ENCODE data around the gene LRP11. TPM values are rescaled to one million over a fixed set of nuclear protein-coding genes. Genes with fewer than 3 reads are reported as not detected.
A peak's percentile ranks its signal among the peaks of the same experiment; 100 is the strongest.

The LRP11 gene
- total and polyA plus RNA-seq, 7 donors = 1.6 to 29.6 (median 7.9) TPM

- 52 to 58% (median 58%) methylated on average over 6 of the region's 6 CpGs for WGBS, 3 donors
- ATAC-seq = peak in 1 of 4 donors; percentile 25
- intact Hi-C loops (cut with DNase I) = no loop called here
- H3K4me1 ChIP-seq = no peaks in the 10 kb centered on the region
- no peaks in the 10 kb centered on the region for H3K27me3 ChIP-seq (ENCODE audit: insufficient read depth in 3 of 3, low read length in 2 of 3)
- no peaks in the 10 kb centered on the region for H3K36me3 ChIP-seq (ENCODE audit: insufficient read depth in 1 of 2, low read depth in 1 of 2)
- H3K9me3 ChIP-seq = no peaks in the 10 kb centered on the region
- no peak overlapping the region for H3K4me3 ChIP-seq
- no peak for DNase-seq
- H3K27ac ChIP-seq = no peak overlapping the region
- TF ChIP-seq, protein P1, sequence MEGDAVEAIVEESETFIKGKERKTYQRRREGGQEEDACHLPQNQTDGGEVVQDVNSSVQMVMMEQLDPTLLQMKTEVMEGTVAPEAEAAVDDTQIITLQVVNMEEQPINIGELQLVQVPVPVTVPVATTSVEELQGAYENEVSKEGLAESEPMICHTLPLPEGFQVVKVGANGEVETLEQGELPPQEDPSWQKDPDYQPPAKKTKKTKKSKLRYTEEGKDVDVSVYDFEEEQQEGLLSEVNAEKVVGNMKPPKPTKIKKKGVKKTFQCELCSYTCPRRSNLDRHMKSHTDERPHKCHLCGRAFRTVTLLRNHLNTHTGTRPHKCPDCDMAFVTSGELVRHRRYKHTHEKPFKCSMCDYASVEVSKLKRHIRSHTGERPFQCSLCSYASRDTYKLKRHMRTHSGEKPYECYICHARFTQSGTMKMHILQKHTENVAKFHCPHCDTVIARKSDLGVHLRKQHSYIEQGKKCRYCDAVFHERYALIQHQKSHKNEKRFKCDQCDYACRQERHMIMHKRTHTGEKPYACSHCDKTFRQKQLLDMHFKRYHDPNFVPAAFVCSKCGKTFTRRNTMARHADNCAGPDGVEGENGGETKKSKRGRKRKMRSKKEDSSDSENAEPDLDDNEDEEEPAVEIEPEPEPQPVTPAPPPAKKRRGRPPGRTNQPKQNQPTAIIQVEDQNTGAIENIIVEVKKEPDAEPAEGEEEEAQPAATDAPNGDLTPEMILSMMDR (IDR thresholded peaks at IDR 0.05) = no peak
Measured at GRCh38 chr6:149905911-149906371, 41.8 kb upstream of the LRP11 start.

GRCh38 chr6:149905371-149905910 lies 41.3 kb upstream of the LRP11 start:
- TF ChIP-seq, protein P1 (IDR thresholded peaks at IDR 0.05) = no peak
- H3K27me3 ChIP-seq (ENCODE audit: insufficient read depth in 3 of 3, low read length in 2 of 3) = no peaks in the 10 kb centered on the region
- intact Hi-C loops (cut with DNase I) = no loop called here
- ATAC-seq = peak in 3 of 4 donors; percentile 6 to 27 (median 18)
- no peaks in the 10 kb centered on the region for H3K9me3 ChIP-seq
- no peaks in the 10 kb centered on the region for H3K36me3 ChIP-seq (ENCODE audit: insufficient read depth in 1 of 2, low read depth in 1 of 2)
- no peak for DNase-seq
- 72 to 83% (median 77%) methylated on average over 17 to 18 of the region's 18 CpGs for WGBS, 3 donors
- H3K4me1 ChIP-seq = no peaks in the 10 kb centered on the region
- no peak overlapping the region for H3K27ac ChIP-seq
- H3K4me3 ChIP-seq = no peak overlapping the region

DNA sequence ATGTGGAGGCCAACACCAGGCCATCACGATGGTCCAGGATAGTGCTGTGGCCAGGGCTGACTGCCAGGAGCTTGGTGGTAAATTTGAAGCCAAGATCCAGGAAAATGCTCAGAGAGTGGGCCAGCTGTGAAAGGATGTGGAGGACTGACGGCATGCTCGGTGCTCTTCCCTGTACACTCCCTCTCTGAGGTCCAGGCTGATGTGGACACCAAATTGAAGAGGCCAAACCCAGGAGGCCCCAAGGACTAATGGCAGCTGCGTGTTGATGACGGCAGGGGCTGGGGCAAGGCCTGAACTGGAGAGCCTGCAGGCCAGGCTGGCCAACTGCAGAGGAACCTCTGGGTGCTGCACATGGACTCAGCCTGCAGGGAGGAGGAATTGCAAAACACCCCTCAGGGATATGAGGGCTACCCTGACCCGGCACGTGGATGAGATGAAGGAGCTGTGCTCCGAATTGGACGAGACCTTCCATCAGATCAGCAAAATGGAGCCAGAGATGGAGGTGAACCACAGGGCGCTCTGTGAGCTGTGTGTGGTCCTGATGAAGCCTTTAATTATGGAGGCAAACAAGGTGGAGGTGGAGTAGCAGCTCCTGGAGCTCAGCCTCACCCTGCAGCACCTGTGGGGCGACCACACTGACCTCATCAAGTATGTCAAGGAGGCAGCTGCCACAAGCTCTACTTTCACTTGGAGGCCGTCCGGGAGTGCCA lies 40.7 kb upstream of the LRP11 start:
- TF ChIP-seq, protein P1 (IDR thresholded peaks at IDR 0.05) = no peak
- H3K27ac ChIP-seq = no peak overlapping the region
- WGBS, 3 donors = 64 to 75% (median 65%) methylated on average over 13 of the region's 13 CpGs
- no peaks in the 10 kb centered on the region for H3K9me3 ChIP-seq
- ATAC-seq (peak in 3 of 4 donors; percentile 36 to 60 (median 46)), DNase-seq (peak in 1 of 2 donors; percentile 74)
- intact Hi-C loops (cut with DNase I) = no loop called here
- H3K27me3 ChIP-seq (ENCODE audit: insufficient read depth in 3 of 3, low read length in 2 of 3) = no peaks in the 10 kb centered on the region
- H3K36me3 ChIP-seq (ENCODE audit: insufficient read depth in 1 of 2, low read depth in 1 of 2) = no peaks in the 10 kb centered on the region
- no peaks in the 10 kb centered on the region for H3K4me1 ChIP-seq
- no peak overlapping the region for H3K4me3 ChIP-seq

DNA sequence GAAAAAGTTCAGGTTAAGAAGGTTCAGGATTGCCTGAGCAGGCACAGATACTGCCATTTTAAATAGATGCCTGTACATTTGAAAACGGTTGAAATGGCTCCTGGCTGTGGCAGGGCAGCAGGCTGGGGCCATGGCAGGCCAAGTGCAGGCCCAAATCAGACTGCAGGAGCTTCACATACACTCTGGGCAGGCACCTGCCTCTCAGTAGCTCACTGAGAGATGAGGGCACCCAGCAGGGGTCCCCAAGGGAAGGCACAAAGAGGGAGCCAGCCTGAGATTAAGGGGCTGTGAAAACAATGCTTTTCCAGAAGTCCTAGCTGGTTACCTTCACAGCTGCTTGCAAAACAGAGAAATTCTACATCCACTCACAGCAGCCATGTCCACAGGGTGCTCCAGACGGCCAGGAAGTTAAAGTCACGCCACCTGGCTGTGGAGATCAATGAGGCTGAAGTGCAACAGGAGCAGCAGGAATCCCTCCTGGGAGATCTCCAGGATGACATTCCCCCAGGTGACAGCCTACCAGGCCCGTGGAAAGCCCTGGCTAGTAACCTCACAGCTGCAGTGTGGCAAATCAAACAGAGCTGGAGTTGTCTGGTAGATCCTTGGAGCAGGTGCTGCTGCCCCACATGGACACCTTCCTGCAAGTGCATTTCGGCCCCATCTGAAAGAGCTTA lies 39.9 kb upstream of the LRP11 start:
- 46 to 61% (median 55%) methylated on average over 5 of the region's 5 CpGs for WGBS, 3 donors
- intact Hi-C loops (cut with DNase I) = no loop called here
- Histone ChIP-seq H3K27ac (no peak overlapping the region), H3K4me3 (no peak overlapping the region), H3K4me1 (no peaks in the 10 kb centered on the region), H3K36me3 (ENCODE audit: insufficient read depth in 1 of 2, low read depth in 1 of 2) (no peaks in the 10 kb centered on the region), H3K9me3 (no peaks in the 10 kb centered on the region), H3K27me3 (ENCODE audit: insufficient read depth in 3 of 3, low read length in 2 of 3) (no peaks in the 10 kb centered on the region)
- TF ChIP-seq, protein P1 (IDR thresholded peaks at IDR 0.05) = no peak
- no peak for DNase-seq
- peak; percentile 50 to 86 (median 64) for ATAC-seq

Data from psoas muscle (tissue), 8 donors.